Measurements from ENCODE around the gene MB21D2.

DNA sequence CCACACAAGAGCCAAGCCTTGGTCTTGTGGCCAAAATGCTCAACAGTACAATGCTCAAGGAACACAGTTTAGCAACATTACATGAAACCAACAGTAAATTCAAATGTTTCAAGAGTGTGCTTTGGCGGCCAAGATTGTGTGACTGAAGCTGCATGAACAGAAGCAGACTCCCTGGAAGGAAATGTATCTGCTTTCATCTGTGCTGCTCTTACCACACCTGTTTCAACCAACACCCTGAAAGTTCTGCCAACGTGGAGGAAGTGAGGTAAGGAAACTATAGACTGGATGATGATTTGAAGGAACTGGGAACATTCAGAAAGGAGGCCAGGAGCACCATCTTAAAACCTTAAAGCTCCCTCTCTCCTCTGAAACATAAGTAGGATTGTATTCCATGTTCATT is 55.7 kb downstream of the MB21D2 start:
- TF ChIP-seq EMX1 (CRISPR knock-in tag; IDR thresholded peaks at IDR 0.05) (no peak), CTCF (IDR thresholded peaks at IDR 0.05) (no peak), ZNF416 (CRISPR knock-in tag; IDR thresholded peaks at IDR 0.05) (no peak), ATF6 (CRISPR knock-in tag; IDR thresholded peaks at IDR 0.05) (no peak)

All from WTC11 (cell line).